H9 (cell line): Measurements from ENCODE around the gene GPR137B. TPM values are rescaled to one million over a fixed set of nuclear protein-coding genes. Genes with fewer than 3 reads are reported as not detected.

Experiments used
- DNase-seq: peaks from one replicate; pipeline ENCODE4 v3.0.0-alpha.2; 2017
- H2AFZ ChIP-seq: one replicate; pipeline ENCODE4 v1.6.1; 2013; ENCODE audit warnings: mild to moderate bottlenecking, low read length, control low read depth, moderate library complexity
- H2AK5ac ChIP-seq: 2 replicates; pipeline ENCODE4 v1.6.1; 2013; ENCODE audit warnings: low read length, control low read depth, mixed read lengths; ENCODE audit not compliant: insufficient read length
- H2BK120ac ChIP-seq: one replicate; pipeline ENCODE4 v1.6.1; 2013; ENCODE audit warnings: low read depth, mild to moderate bottlenecking, low read length, control low read depth, inconsistent platforms; ENCODE audit not compliant: poor library complexity, severe bottlenecking
- H2BK12ac ChIP-seq: 2 replicates; pipeline ENCODE4 v1.6.1; 2013; ENCODE audit warnings: low read length, control low read depth, mixed read lengths, low read depth; ENCODE audit not compliant: insufficient read length
- H2BK15ac ChIP-seq: 2 replicates; pipeline ENCODE4 v1.6.1; 2013; ENCODE audit warnings: low read depth, low read length, control low read depth
- H2BK20ac ChIP-seq: one replicate; pipeline ENCODE4 v1.6.1; 2013; ENCODE audit warnings: low read depth, mild to moderate bottlenecking, low read length, control low read depth, inconsistent platforms; ENCODE audit not compliant: poor library complexity, severe bottlenecking
- H2BK5ac ChIP-seq: 2 replicates; pipeline ENCODE4 v1.6.1; 2013; ENCODE audit warnings: low read length, control low read depth, mixed read lengths; ENCODE audit not compliant: insufficient read length
- H3K14ac ChIP-seq: 2 replicates; pipeline ENCODE4 v1.6.1; 2013; ENCODE audit warnings: low read length, control low read depth; ENCODE audit not compliant: insufficient read depth
- H3K18ac ChIP-seq: 2 replicates; pipeline ENCODE4 v1.6.1; 2013; ENCODE audit warnings: low read depth, mild to moderate bottlenecking, mixed read lengths, low read length, control low read depth; ENCODE audit not compliant: insufficient read length
- H3K23ac ChIP-seq: 2 replicates; pipeline ENCODE4 v1.6.1; 2013; ENCODE audit warnings: low read length, control low read depth, mixed read lengths, low read depth; ENCODE audit not compliant: insufficient read length
- H3K23me2 ChIP-seq: 2 replicates; pipeline ENCODE4 v1.6.1; 2013; ENCODE audit warnings: low read depth, mild to moderate bottlenecking, mixed read lengths, low read length, control low read depth; ENCODE audit not compliant: insufficient read length, poor library complexity, severe bottlenecking
- H3K27ac ChIP-seq: 2 replicates; pipeline ENCODE4 v1.5.1; 2013; ENCODE audit warnings: low read length, control low read depth, mixed read lengths, low read depth; ENCODE audit not compliant: insufficient read length
- H3K27me3 ChIP-seq: 2 replicates; pipeline ENCODE4 v1.6.1; 2013; ENCODE audit warnings: low read length, control low read depth, inconsistent platforms; ENCODE audit not compliant: insufficient read depth
- H3K4ac ChIP-seq: 2 replicates; pipeline ENCODE4 v1.6.1; 2013; ENCODE audit warnings: low read depth, mild to moderate bottlenecking, control low read depth, inconsistent platforms, low read length, moderate library complexity
- H3K4me1 ChIP-seq: 2 replicates; pipeline ENCODE4 v1.6.1; 2013; ENCODE audit warnings: low read length, control low read depth, inconsistent platforms; ENCODE audit not compliant: insufficient read depth
- H3K4me2 ChIP-seq: 2 replicates; pipeline ENCODE4 v1.6.1; 2013; ENCODE audit warnings: low read length, control low read depth, mixed read lengths; ENCODE audit not compliant: insufficient read length, insufficient read depth
- H3K56ac ChIP-seq: 2 replicates; pipeline ENCODE4 v1.6.1; 2013; ENCODE audit warnings: low read depth, mild to moderate bottlenecking, mixed read lengths, low read length, control low read depth; ENCODE audit not compliant: insufficient read length
- H3K79me1 ChIP-seq: 2 replicates; pipeline ENCODE4 v1.6.1; 2013; ENCODE audit warnings: low read depth, mild to moderate bottlenecking, moderate library complexity, low read length, control low read depth, inconsistent platforms; ENCODE audit not compliant: insufficient read depth, poor library complexity, severe bottlenecking
- H3K79me2 ChIP-seq: 2 replicates; pipeline ENCODE4 v1.6.1; 2013; ENCODE audit warnings: low read length, control low read depth, inconsistent platforms; ENCODE audit not compliant: insufficient read depth
- H3K9ac ChIP-seq: 2 replicates; pipeline ENCODE4 v1.6.1; 2013; ENCODE audit warnings: low read length, control low read depth, mixed read lengths; ENCODE audit not compliant: insufficient read length; ENCODE audit errors: extremely low read depth
- H3K9me3 ChIP-seq: one replicate; pipeline ENCODE4 v1.6.1; 2013; ENCODE audit warnings: low read depth, low read length, inconsistent platforms; ENCODE audit not compliant: control insufficient read depth
- H3T11ph ChIP-seq: one replicate; pipeline ENCODE4 v1.6.1; 2013; ENCODE audit warnings: mild to moderate bottlenecking, low read length, control low read depth, inconsistent platforms
- H4K20me1 ChIP-seq: one replicate; pipeline ENCODE4 v1.6.1; 2013; ENCODE audit not compliant: control insufficient read depth, insufficient read length, insufficient read depth
- H4K5ac ChIP-seq: 2 replicates; pipeline ENCODE4 v1.6.1; 2013; ENCODE audit warnings: low read depth, mild to moderate bottlenecking, mixed read lengths, low read length, control low read depth; ENCODE audit not compliant: insufficient read length
- H4K8ac ChIP-seq: replicated peaks from 2 replicates; pipeline ENCODE4 v1.6.1; 2013; ENCODE audit warnings: low read length, control low read depth, mixed read lengths, low read depth; ENCODE audit not compliant: insufficient read length
- H4K91ac ChIP-seq: 2 replicates; pipeline ENCODE4 v1.6.1; 2013; ENCODE audit warnings: low read depth, mild to moderate bottlenecking, moderate library complexity, mixed read lengths, low read length, control low read depth; ENCODE audit not compliant: insufficient read length
- H3K27ac Mint-ChIP-seq, 3 experiments: 2 replicates in 2 of 3; 3 replicates in 1 of 3; pipeline ENCODE4 v1.8.0; 2020 to 2021; ENCODE audit warnings: mixed read lengths in 3 of 3, mild to moderate bottlenecking in 1 of 3, moderate library complexity in 1 of 3
- H3K27me3 Mint-ChIP-seq: 2 replicates; pipeline ENCODE4 v1.8.0; 2021; ENCODE audit warnings: low read depth, mild to moderate bottlenecking, moderate library complexity, mixed read lengths
- H3K36me3 Mint-ChIP-seq, 3 experiments: 2 replicates in 2 of 3; 3 replicates in 1 of 3; pipeline ENCODE4 v1.8.0; 2020 to 2021; ENCODE audit warnings: low read depth in 3 of 3, mixed read lengths in 3 of 3; ENCODE audit not compliant: insufficient read depth in 1 of 3
- H3K4me1 Mint-ChIP-seq, 2 experiments: 2 replicates each; pipeline ENCODE4 v1.8.0; 2020; ENCODE audit warnings: mixed read lengths in 2 of 2
- H3K4me3 Mint-ChIP-seq, 2 experiments: 2 replicates in 1 of 2; 3 replicates in 1 of 2; pipeline ENCODE4 v1.8.0; 2020 to 2021; ENCODE audit warnings: mild to moderate bottlenecking in 2 of 2, mixed read lengths in 2 of 2, moderate library complexity in 1 of 2
- H3K9me3 Mint-ChIP-seq, 2 experiments: 2 replicates in 1 of 2; 3 replicates in 1 of 2; pipeline ENCODE4 v1.8.0; 2020; ENCODE audit warnings: mild to moderate bottlenecking in 2 of 2, mixed read lengths in 2 of 2, moderate library complexity in 1 of 2
- CTCF ChIP-seq: fragments of 200-600 bp; sonication (generic); conservative IDR thresholded peaks from 3 replicates; pipeline ENCODE4 v1.8.0; 2021; ENCODE audit warnings: antibody characterized with exemption, mild to moderate bottlenecking
- WGBS: extraction: QIAGEN DNeasy Blood & Tissue Kit; methylation state at CpG from one replicate; pipeline ENCODE4 v1.1.7; 2013; ENCODE audit warnings: missing lambda C conversion rate, low lambda C conversion rate, mixed read lengths; ENCODE audit not compliant: insufficient read length; ENCODE audit errors: extremely low coverage; 5-methylcytosine and 5-hydroxymethylcytosine counted together
- total RNA-seq: library from RNA; stranded (reverse); gene quantifications from 2 replicates; pipeline ENCODE4 v1.2.1, GENCODE V29; 2021

Gene GPR137B
- total RNA-seq, 1 experiment from 2014 or later: 5.9 TPM

GRCh38 chr1:236204039-236204438 is 61.7 kb downstream of the GPR137B start:
- Histone ChIP-seq H2BK5ac (no peak overlapping the region), H3K4me1 (no peaks in the 10 kb centered on the region), H3K23ac (no peak overlapping the region), H4K91ac (no peak overlapping the region), H3K4me2 (no peak overlapping the region), H2BK120ac (no peak overlapping the region), H3K9me3 (no peaks in the 10 kb centered on the region), H3K56ac (no peak overlapping the region), H4K8ac (no peak overlapping the region), H4K5ac (no peak overlapping the region), H3K27ac (no peak overlapping the region), H2BK20ac (no peak overlapping the region), H3K18ac (no peak overlapping the region), H4K20me1 (no peaks in the 10 kb centered on the region), H3K9ac (no peak overlapping the region), H3K23me2 (no peaks in the 10 kb centered on the region), H3K27me3 (no peaks in the 10 kb centered on the region), H3K4ac (no peak overlapping the region), H3K79me2 (no peaks in the 10 kb centered on the region), H2BK15ac (no peak overlapping the region), H2BK12ac (no peak overlapping the region), H3T11ph (no peak overlapping the region), H3K14ac (no peak overlapping the region), H2AFZ (no peak overlapping the region), H3K79me1 (no peaks in the 10 kb centered on the region), H2AK5ac (no peak overlapping the region)
- Mint-ChIP-seq H3K4me1 (peaks cover 10 to 13% of the 10 kb centered on the region in 2 experiments), H3K36me3 (peaks cover 24 to 51% (median 32%) of the 10 kb centered on the region in 3 experiments), H3K4me3 (no peak overlapping the region), H3K27me3 (no peaks in the 10 kb centered on the region; the same call in 1 of the 2 replicates), H3K9me3 (peaks cover 27 to 33% of the 10 kb centered on the region in 2 experiments), H3K27ac (no peak overlapping the region)
- no peak for TF ChIP-seq CTCF
- WGBS: no CpG with 5 or more reads among the region's 1 CpG
- no peak for DNase-seq
